Stomach (tissue), 9 donors: ENCODE results near the gene B4GALT6. TPM values are rescaled to one million over a fixed set of nuclear protein-coding genes. Genes with fewer than 3 reads are reported as not detected.

ENCODE experiments used
- DNase-seq, 2 donors: peaks; one replicate each; pipeline versions ENCODE4 v3.0.0 to v3.0.0-alpha.2; 2013 to 2019
- H3K27ac ChIP-seq, 5 donors: fragments of 200-600 bp in 4 of 5; sonication (generic) in 4 of 5; one replicate each; pipeline ENCODE4 v1.5.1; 2013 to 2019; ENCODE audit warnings: mild to moderate bottlenecking in 1 of 5, moderate library complexity in 1 of 5
- H3K27me3 ChIP-seq, 3 donors: fragments of 200-600 bp; sonication (generic); one replicate each; pipeline ENCODE4 v1.5.1; 2017 to 2019; ENCODE audit warnings: mixed run types in 1 of 3
- H3K36me3 ChIP-seq, 4 donors: fragments of 200-600 bp; sonication (generic); 1 replicate in 3 of 4; 2 replicates in 1 of 4; pipeline ENCODE4 v1.5.1; 2016 to 2019
- H3K4me1 ChIP-seq, 4 donors: fragments of 200-600 bp; sonication (generic); one replicate each; pipeline ENCODE4 v1.5.1; 2016 to 2019
- H3K4me3 ChIP-seq, 4 donors: fragments of 200-600 bp; sonication (generic) in 3 of 4; one replicate each; pipeline ENCODE4 v1.5.1; 2016 to 2019; ENCODE audit warnings: mild to moderate bottlenecking in 1 of 4
- H3K9me3 ChIP-seq, 4 donors: fragments of 200-600 bp; sonication (generic); one replicate each; pipeline ENCODE4 v1.5.1; 2016 to 2019
- EP300 ChIP-seq: sonication (generic); formaldehyde crosslinking; IDR thresholded peaks from one replicate; pipeline ENCODE4 v1.6.1; 2017; ENCODE audit warnings: antibody characterized with exemption
- POLR2A ChIP-seq, 4 donors: fragments of 450-650 bp; IDR thresholded peaks; one replicate each; pipeline ENCODE4 v1.6.1; 2016; ENCODE audit warnings: antibody characterized with exemption in 4 of 4, control low read depth in 2 of 4, mild to moderate bottlenecking in 1 of 4, moderate library complexity in 1 of 4
- POLR2AphosphoS5 ChIP-seq, 3 donors: sonication (generic); formaldehyde crosslinking; IDR thresholded peaks; one replicate each; pipeline ENCODE4 v1.6.1; 2016; ENCODE audit warnings: antibody characterized with exemption in 3 of 3
- WGBS, 5 donors: extraction: QIAGEN DNeasy Blood & Tissue Kit in 3 of 5; methylation state at CpG; one replicate each; pipeline versions ENCODE4 v1.1.5 to v1.1.7; 2013 to 2018; 5-methylcytosine and 5-hydroxymethylcytosine counted together
- intact Hi-C: fragments of 100-400 bp; cut with DNase I; formaldehyde crosslinking; loops from one replicate; pipeline ENCODE4 v1.15.1; 2023; ENCODE audit warnings: low total_unique reads
- polyA plus RNA-seq, 3 donors: library from polyadenylated mRNA; stranded (reverse); fragments of 200-250 nt; gene quantifications; one replicate each; pipeline ENCODE4 v1.2.3, GENCODE V29; 2013
- total RNA-seq, 5 donors: library from RNA; depleted of rRNA; stranded (reverse); fragments of >200 nt; gene quantifications; one replicate each; pipeline versions ENCODE4 v1.1.0 to v1.2.3, GENCODE V29; 2014 to 2016
- TF ChIP-seq, protein P1 (sequence below), 7 experiments: fragments of 450-650 bp in 4 of 7; fragments of 200-600 bp in 3 of 7; sonication (generic) in 3 of 7; IDR thresholded peaks; one replicate each; pipeline ENCODE4 v1.5.1; 2016 to 2019; ENCODE audit warnings: antibody characterized with exemption in 7 of 7, control low read depth in 2 of 7, mild to moderate bottlenecking in 1 of 7
- donor health status: healthy with polysubstance abuse.
- donor health status: Bipolar disorder and iron deficiency.
- donor health status: healthy.

The B4GALT6 gene
- total and polyA plus RNA-seq, 8 donors: 0.45 to 8.4 (median 1.3) TPM; not detected in 1

DNA sequence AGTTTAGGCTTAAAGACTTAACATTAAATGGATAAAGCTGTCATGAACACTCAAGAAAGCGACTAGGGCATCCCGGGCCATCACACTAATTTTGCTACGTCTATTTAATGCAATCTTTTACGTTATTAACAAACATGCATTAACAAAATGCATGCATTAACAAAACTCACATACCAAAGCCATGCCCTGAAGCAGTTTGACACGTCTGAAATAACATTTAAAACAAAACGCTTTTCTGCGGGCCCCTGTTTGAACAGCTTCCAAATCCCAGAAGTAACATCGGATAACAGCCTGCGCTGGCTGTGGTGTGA is 458 bp downstream of the B4GALT6 start:
- intact Hi-C loops: no loop called here
- TF ChIP-seq POLR2AphosphoS5 (IDR thresholded peaks at IDR 0.05): no peak
- TF ChIP-seq, protein P1, sequence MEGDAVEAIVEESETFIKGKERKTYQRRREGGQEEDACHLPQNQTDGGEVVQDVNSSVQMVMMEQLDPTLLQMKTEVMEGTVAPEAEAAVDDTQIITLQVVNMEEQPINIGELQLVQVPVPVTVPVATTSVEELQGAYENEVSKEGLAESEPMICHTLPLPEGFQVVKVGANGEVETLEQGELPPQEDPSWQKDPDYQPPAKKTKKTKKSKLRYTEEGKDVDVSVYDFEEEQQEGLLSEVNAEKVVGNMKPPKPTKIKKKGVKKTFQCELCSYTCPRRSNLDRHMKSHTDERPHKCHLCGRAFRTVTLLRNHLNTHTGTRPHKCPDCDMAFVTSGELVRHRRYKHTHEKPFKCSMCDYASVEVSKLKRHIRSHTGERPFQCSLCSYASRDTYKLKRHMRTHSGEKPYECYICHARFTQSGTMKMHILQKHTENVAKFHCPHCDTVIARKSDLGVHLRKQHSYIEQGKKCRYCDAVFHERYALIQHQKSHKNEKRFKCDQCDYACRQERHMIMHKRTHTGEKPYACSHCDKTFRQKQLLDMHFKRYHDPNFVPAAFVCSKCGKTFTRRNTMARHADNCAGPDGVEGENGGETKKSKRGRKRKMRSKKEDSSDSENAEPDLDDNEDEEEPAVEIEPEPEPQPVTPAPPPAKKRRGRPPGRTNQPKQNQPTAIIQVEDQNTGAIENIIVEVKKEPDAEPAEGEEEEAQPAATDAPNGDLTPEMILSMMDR (IDR thresholded peaks at IDR 0.05): no peak
- no peak for TF ChIP-seq POLR2A (IDR thresholded peaks at IDR 0.05)
- no peak for TF ChIP-seq EP300
- peaks cover 21 to 40% (median 31%) of the 10 kb centered on the region in 4 donors for H3K4me1 ChIP-seq
- H3K36me3 ChIP-seq: no peaks in the 10 kb centered on the region
- 17 to 21% (median 19%) methylated on average over 9 of the region's 9 CpGs for WGBS, 5 donors
- H3K27ac ChIP-seq: peak overlapping the region in 2 of 5 donors; percentile 45 to 89
- H3K4me3 ChIP-seq: peak overlapping the region; percentile 64 to 87 (median 70)
- H3K9me3 ChIP-seq: no peaks in the 10 kb centered on the region
- no peaks in the 10 kb centered on the region for H3K27me3 ChIP-seq
- no peak for DNase-seq

DNA sequence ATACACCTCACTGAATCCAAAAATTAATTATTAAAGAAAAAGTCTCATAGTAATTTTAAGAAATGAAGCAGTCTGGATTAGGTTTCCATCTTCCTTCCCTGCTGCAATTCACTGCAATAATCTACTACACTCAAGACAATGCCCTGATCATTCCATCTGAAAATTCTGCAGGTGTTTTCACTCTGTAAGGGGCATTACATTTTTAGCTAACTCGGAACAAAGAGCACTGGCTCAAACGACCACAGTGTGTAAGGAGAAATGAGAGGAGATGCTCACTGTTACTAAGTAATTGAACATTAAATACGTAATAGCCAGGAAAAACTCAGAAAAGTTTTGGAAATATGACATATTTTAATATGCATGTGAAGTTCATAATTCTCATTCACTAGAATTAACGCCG is 1.3 kb downstream of the B4GALT6 start:
- TF ChIP-seq EP300 (no peak), POLR2A (IDR thresholded peaks at IDR 0.05) (no peak), POLR2AphosphoS5 (IDR thresholded peaks at IDR 0.05) (no peak)
- TF ChIP-seq, protein P1 (IDR thresholded peaks at IDR 0.05): no peak
- H3K4me1 ChIP-seq: peaks cover 27 to 48% (median 39%) of the 10 kb centered on the region in 4 donors
- no peaks in the 10 kb centered on the region for H3K36me3 ChIP-seq
- DNase-seq: no peak
- H3K27me3 ChIP-seq: no peaks in the 10 kb centered on the region
- no peak overlapping the region for H3K27ac ChIP-seq
- intact Hi-C loops: no loop called here
- WGBS, 5 donors: 76 to 89% (median 84%) methylated on average over 5 of the region's 5 CpGs
- H3K9me3 ChIP-seq: no peaks in the 10 kb centered on the region
- no peak overlapping the region for H3K4me3 ChIP-seq

DNA sequence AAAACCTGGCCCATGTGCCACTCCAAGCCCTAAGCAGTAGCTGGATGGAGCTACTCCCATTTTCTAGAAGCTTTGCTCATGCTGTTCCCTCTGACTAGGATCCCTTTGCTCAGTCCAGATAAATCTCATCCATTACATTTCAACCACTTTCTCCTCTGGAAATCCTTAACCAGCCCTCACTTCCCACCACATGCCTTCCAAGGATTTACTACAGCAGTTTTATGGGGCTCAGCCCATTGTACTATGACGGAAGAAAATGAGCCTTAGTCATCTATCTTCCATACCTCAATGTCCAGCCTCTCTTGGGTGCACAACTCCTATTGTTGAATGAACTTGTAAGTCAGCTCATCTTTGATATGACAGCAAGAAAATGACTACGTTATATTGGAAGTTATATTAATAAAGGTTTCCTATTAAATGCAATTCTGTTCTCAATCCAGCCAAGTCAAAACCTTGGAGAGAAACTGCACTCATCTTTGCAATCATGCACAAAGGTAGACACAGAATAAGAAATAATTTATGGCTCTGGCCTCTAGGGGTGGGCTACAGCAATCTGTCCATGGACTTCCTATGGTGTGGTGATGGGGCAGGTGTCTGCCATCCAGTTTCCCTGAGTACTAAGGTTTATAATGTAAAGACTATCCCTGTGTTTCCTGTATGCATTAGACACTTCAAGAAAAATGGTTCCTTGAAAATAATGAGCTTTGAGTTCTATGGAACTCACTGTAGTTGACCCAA is 3.4 kb downstream of the B4GALT6 start:
- H3K27me3 ChIP-seq: no peaks in the 10 kb centered on the region
- no peaks in the 10 kb centered on the region for H3K36me3 ChIP-seq
- H3K9me3 ChIP-seq: no peaks in the 10 kb centered on the region
- DNase-seq: no peak
- H3K4me3 ChIP-seq: no peak overlapping the region
- intact Hi-C loops: no loop called here
- WGBS, 5 donors: 76 to 90% (median 85%) methylated on average over 2 of the region's 2 CpGs
- peak overlapping the region in 3 of 5 donors; percentile 41 to 74 (median 46) for H3K27ac ChIP-seq
- H3K4me1 ChIP-seq: peaks cover 27 to 54% (median 43%) of the 10 kb centered on the region in 4 donors
- TF ChIP-seq POLR2A (IDR thresholded peaks at IDR 0.05): no peak
- TF ChIP-seq POLR2AphosphoS5 (IDR thresholded peaks at IDR 0.05): no peak
- TF ChIP-seq, protein P1 (IDR thresholded peaks at IDR 0.05): no peak
- no peak for TF ChIP-seq EP300

DNA sequence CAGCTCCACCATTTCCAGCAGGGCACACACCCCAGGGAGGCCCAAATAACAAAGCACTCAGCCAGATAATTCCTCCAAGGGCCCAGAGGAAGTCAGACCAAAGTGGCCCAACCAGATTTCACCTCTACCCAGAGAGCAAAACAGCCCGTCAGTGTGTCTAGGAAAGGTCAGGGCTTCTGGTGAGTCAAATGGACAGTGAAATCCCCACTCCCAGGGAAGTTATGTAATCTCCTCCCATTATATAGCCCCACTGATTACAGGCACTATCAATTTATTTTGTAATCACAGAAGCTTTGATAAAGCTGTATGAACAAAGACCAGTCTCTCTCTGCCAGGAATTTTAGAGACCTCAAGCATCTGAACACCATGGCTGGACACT is 4.0 kb downstream of the B4GALT6 start:
- peaks cover 27 to 49% (median 38%) of the 10 kb centered on the region in 4 donors for H3K4me1 ChIP-seq
- WGBS, 5 donors: 9 to 48% (median 29%) methylated on average over 1 of the region's 1 CpG
- TF ChIP-seq POLR2A (IDR thresholded peaks at IDR 0.05) (no peak), POLR2AphosphoS5 (IDR thresholded peaks at IDR 0.05) (no peak), EP300 (no peak)
- TF ChIP-seq, protein P1 (IDR thresholded peaks at IDR 0.05): no peak
- no peaks in the 10 kb centered on the region for H3K9me3 ChIP-seq
- peak in 1 of 2 donors; percentile 18 for DNase-seq
- H3K4me3 ChIP-seq: no peak overlapping the region
- no peaks in the 10 kb centered on the region for H3K27me3 ChIP-seq
- peak overlapping the region in 3 of 5 donors; percentile 41 to 74 (median 61) for H3K27ac ChIP-seq
- intact Hi-C loops: no loop called here
- no peaks in the 10 kb centered on the region for H3K36me3 ChIP-seq
